GM18870 (cell line): ENCODE data around the gene DEDD.
A peak's percentile ranks its signal among the peaks of the same experiment; 100 is the strongest.

Experiments used
- ATAC-seq: cut with Tn5 transposase; IDR thresholded peaks from one replicate; pipeline ENCODE4 v1.9.1; 2021; ENCODE audit warnings: moderate library complexity; ENCODE audit not compliant: unreplicated experiment

Gene DEDD, protein sequence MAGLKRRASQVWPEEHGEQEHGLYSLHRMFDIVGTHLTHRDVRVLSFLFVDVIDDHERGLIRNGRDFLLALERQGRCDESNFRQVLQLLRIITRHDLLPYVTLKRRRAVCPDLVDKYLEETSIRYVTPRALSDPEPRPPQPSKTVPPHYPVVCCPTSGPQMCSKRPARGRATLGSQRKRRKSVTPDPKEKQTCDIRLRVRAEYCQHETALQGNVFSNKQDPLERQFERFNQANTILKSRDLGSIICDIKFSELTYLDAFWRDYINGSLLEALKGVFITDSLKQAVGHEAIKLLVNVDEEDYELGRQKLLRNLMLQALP

DNA sequence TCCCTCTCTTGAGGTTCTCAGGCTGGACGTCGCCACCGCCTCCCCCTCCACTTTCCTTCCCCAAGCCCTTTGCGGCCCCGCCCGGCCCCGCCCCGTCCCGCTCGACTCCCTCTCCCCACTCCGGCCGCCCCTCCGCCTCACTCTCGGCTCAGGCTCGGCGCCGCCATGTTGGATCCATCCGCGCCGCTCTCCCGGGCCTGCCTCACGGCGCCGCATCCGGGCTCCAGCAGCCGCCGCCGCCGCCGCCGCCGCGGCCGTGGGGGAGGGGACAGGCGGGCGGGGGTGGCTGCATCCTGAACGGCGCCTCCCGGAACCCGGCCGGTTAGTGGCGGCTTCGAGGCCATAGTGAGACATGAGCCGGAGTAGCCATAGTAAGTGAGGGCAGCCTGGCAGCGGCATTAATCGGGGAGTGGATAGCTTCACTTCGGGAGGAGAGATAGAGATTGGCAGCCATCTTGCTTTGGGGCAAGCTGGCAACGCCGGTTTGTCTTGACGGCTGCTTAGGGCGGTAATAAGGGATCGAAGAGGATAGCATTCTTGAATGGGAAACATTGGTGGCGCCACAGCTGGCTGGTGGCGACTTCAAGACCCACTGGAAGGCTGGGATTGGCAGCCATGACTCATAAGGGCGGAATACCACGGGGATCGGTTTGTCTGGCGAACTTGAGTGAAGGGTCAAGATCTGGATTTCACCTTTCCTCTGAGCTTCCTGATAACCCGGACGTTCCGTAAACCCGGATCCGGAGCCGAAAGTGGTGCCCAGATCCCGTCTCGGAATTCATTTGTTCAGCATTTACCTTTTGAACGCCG is at the start of gene DEDD:
TSS of gene DEDD (minus strand) at position 258 of the 810 bp plus-strand sequence. CDS start 8,205 bp downstream, outside the sequence.
- peak; percentile 93 for ATAC-seq

DNA sequence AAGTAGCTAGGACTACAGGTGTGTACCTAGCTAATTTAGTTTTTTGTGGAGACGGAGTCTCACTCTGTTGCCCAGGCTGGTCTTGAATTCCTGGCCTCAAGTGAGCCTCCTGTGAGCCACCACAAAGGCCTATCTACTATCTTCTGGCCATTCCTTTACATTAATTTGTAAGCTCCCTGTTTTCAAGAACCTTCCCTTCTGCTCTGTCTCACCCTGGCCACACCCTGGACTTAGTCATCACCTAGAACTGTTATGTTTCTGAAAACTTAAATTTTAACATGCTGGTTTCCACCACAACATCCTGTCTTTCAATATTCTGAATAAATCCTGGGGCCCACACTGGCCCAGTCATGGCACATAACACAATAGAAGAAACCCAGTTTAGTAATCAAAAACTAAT is 49.7 kb upstream of the DEDD start:
- peak; percentile 45 for ATAC-seq

DNA sequence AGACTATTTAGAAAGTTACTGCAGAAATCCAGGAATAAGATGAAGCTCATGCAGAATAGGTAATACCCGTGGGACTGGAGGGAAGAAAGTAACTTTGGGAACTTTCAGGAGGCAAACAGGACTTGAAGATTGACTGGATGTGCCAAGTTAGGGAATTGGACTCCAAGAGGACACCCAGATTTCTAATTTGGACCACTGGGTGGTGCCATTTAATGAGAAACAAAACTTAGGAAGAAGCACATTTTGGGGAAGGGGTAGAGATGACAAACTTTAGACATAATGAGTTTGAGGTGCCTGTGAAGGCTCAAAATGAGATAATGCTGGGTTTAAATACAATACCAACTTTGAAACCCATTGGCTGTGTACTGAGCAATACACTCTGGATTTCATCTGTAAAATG is 48.2 kb upstream of the DEDD start:
- no peak for ATAC-seq

DNA sequence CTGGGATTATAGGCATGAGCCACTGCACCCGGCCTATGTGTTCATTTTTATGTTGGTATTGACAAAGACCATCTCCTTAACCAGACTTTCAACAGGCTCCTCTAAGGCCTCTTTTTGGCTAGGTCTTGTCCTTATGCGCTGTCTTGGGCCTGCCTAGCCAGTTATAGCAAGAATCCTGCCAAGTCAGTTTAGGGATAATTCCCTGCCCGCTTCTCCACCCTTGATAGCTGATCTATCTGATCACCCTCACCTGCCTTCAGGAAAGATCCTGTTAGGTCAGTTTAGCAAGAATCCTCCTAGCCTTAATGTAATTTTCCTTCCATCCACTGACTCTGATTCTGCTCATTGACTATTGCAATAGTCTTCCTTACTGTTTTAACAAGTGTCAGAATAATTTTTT is 47.2 kb upstream of the DEDD start:
- no peak for ATAC-seq

DNA sequence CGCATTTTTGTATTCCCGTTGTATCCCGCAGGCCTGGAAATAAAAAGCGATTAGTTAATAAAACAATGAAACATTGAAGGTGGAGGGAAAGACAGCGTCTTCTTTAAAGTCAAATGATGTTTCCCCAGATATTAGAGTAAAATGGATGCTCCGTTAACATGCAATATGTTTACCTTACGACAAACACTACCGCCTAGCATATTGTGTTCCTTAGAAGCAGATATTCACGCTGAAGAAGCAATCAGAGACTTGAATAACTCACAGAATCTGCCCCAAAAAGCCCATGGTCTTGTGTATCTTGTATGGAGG is 45.4 kb upstream of the DEDD start:
- ATAC-seq = no peak

DNA sequence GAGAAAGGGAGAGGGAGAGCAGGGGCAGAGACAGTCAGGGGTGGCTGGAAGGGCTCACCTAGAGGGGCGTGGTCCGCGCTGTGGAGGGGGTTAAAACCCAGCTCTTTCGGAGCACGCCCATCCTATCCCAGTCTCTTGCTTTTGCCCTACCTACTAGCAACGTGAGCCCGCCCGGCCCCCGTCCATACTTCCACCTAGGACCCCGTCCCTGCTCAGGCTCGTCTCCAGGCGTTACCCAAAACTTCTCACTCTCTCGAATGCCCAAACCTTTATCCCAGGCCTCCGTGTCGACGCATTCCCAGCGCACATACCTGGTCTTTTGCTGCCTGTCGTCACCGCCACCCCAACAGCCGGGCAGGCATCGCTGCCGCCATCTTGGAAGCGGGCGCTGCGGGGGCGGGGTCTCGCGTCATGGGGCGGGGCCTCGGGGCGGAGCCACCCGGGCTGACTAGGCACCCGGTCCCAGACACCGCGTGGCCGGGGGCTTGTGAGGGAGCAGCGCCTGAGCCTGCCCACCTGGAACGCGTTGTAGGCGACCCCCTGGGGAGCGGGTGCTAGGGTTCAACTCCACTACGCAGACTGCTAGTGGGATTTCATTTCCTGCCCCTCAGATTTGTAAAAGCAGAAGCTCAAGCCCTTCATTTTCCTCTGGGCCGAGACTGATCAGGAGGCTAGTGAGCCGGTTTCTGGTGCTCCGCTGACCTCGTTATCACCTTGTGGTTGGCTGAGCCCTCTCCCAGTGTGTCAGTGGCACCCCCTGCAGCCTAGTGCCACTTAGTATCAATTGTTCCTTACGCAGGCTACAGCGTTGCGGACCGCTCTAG is 44.9 kb upstream of the DEDD start, which contains the start of gene B4GALT3:
TSS of gene B4GALT3 (minus strand) at position 396 of the 824 bp plus-strand sequence. CDS start 1,447 bp downstream, outside the sequence.
- peak; percentile 56 for ATAC-seq

DNA sequence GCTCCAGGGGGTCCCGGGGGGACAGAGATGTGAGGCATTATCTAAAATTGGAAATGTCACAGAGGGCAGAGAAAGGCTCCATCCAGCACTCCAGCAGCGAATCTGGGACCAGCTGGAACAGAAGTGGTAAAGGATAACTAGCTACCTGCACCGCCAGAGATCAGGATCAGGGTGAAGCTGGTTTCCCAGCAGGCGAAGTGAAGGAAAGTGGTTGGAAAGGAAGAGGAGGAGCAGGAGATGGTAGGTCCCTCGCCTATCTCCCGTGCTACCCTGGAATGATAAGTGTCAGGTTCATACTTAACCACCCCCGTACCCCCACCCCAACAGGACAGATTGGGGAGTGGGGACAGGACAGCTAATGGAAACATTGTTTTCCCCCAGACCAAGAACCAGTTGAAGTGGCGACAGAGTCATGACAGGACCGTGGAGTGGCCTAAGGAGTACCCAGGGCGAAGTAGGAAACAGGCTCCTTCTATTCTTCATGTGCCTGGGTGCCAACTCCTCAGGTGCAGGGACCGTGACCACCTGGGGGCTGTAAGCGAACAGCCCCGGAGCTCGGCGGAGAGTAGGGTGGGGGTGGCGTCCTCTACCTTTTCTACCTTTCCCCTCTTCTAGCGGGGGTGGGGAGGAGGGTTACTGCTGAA is 44.1 kb upstream of the DEDD start:
- ATAC-seq = no peak

DNA sequence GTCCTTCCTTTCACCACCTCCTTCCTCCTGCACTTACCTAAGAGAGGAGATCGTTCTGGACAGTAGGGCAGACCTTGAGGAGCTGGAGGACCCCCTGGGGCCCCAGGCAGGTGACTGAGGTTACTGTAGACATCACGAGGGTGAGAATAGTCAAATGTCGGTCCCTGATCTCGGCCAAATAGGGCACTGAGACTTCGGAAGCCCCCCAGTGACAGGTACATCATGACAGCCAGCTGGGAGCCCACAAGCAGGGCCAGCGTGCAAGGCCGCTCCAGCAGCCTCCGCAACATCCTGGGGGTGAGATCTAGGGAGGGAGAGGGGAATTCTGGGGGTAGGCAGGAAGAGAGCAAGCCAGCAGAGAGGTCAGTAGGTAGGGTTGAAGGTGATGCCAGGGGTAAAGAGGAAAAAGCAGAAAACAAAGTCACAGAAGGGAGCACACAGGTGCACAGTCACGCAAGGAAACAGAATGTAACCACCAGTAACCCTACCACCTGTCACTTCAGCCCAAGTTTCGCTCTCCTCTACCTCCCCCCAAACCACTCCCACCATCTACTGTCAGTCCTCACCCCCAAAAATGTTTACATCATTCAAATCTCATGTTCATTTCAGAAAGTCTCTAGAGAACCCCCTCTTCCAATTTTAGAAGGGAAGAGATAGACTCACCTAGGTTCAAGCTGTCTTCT is 43.4 kb upstream of the DEDD start:
- ATAC-seq = no peak

DNA sequence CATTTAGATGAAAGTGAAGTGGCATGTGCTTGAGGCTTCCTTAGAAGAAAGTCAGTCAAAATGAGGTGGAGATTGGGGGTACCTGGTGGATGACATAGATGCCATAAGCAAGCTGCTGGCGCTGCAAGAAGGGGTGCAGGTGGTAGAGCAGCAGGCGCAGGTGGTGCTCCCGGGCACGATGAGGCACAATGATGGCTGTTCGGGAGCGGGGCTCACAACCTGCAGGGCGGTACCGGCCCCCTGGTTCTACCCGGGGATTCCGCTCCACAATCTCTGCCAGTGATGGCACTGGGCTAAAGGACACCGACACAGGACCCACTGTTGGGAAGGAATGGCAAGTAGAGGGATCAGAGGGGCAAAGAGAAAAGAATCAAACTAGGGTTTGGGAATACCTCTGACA is 42.4 kb upstream of the DEDD start:
- ATAC-seq = no peak

DNA sequence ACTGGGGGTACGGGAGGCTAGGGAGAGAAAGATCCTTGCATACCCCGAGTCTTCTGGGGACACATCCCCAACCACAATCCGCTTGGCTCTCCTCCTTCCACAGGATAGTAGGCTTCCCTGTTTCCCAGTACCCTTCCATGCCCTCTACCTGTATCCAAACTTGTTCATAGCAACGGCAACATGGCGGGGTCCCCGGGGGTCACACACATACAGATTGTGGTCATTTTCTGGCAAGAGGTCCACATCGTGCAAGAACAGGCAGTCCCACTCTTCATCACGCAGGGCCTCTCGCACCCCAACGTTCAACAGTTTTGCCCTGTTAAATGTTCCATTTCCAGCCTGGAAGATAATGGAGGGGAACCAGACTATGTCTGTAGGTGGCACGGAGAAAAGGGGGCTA is 41.2 kb upstream of the DEDD start:
- ATAC-seq = no peak

DNA sequence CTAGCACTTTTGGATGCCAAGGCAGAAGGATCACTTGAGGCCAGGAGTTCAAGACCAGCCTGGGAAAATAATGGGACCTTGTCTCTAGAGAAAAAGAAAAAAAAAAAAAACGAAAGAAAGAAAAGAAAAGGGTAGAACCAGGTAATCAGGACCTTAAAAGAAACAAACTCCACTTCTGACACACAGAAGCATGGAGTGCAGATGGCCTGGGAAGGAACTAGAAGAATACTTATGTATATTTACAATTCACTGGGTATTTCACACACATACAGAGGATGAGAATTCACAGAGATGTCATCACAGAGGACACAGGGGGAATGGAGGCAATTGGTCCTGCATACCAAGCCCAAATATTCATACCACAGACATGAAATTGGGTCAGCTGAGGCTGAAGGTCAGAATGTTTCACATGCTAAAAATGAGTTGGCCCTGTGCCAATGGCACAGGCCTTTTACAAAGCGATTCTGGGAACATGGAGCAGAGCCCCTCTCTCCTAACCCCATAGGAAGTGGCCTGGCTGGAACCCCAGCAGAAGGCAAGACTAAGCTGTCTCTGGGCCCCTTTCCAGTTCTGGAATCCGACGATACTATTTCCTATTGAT is 40.4 kb upstream of the DEDD start:
- no peak for ATAC-seq

DNA sequence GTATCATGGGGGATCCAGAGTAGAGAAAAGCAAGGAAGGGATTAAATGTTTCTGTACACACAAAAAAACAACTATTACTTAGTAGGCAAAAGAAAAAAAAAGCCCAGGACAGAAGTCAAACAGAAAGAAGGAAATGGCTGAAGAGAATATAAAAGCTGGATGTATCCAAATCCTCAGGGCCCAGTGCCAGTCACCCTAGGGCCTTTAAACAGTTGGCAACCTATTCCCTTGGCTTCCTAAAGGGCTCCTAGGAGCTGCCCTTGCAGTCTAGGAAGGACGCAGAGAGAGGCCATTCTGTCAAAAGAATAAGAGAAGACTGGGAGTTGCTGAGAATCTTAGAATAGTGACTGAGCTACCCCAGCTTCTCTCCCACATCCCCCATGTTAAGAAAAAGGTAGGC is 39.9 kb upstream of the DEDD start:
- ATAC-seq = no peak

DNA sequence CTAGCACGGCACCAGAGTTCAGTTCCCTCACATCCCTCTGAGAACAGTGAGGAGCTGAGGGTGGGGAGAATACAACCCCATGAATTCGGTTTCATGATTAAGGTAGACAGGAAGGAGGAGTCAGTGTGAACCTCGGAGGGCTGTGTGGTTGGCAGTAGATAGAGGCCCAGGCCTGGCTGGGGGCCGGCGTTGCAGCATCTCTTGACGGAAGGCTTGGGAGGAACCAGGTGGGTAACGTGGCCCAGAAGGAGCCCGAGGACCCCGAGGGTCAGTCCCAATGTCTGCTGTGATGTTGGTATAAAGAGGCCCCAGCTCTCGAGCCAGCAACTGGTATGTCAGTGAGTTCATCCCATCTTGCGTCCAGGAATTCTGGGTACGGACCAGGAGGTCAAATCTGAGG is 39.2 kb upstream of the DEDD start:
- ATAC-seq = no peak

DNA sequence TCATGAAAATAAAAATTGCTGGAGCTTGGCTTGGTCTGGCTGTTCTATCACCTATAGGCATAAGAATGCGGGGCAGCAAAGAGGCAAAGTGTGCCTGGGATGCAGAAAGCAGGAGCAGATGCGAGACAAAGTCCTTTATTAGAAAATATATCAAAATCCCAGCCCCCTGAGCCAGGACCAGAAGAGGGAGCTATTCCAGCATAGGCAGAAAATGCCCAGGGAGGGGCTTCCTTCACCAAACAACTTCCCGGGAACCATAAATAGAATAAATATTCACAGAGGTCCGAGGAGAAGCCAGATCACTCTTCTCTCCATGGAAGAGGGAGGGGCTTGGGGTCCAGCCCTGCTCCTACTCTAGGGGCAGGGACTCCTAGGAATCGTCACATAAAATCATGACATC is 38.7 kb upstream of the DEDD start:
- no peak for ATAC-seq

DNA sequence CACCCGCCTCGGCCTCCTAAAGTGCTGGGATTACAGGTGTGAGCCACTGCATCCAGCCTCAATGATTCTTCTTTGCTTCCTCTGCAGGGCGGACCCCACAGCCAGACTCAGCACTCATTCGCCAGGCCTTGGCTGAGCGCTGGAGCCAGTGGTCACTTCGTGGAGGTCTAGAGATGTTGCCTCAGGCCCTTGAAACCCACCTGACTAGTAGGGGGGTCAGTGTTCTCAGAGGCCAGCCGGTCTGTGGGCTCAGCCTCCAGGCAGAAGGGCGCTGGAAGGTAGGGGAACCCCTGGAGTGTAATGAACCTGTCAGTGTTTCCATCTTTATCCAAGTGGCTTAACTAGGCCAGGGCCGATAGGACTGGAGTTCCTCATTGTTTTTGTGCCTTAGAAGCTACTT is 36.4 kb upstream of the DEDD start:
- ATAC-seq = no peak

DNA sequence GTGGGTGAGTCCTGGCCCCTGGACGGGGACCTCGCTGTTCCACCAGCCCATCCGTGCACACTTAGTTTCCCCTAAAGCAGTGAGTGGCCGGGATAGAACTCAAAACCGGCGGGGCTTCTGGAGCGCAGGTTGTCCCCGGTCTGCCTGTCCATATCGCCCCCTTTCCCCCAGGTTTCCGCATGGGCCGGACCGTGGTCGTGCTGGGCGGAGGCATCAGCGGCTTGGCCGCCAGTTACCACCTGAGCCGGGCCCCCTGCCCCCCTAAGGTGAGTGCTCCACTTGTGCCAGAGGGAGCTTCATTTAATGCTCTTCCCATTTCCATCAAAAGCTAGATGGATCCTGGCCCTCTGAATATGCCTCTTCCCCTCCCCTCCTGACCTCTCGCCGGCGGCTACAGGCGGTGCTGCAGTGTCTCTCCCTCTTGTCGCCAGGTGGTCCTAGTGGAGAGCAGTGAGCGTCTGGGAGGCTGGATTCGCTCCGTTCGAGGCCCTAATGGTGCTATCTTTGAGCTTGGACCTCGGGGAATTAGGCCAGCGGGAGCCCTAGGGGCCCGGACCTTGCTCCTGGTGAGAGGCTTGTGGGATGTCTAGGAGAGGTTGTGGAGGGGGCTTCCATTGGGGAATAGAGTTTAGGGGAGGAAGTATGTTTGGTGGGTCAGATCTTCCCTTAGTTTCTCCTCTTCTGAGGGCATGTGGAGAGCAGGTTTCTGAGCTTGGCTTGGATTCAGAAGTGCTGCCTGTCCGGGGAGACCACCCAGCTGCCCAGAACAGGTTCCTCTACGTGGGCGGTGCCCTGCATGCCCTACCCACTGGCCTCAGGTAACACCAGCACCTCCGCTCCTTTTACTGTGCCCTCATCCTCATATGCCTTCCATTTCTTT is 34.4 kb upstream of the DEDD start:
- ATAC-seq = no peak

DNA sequence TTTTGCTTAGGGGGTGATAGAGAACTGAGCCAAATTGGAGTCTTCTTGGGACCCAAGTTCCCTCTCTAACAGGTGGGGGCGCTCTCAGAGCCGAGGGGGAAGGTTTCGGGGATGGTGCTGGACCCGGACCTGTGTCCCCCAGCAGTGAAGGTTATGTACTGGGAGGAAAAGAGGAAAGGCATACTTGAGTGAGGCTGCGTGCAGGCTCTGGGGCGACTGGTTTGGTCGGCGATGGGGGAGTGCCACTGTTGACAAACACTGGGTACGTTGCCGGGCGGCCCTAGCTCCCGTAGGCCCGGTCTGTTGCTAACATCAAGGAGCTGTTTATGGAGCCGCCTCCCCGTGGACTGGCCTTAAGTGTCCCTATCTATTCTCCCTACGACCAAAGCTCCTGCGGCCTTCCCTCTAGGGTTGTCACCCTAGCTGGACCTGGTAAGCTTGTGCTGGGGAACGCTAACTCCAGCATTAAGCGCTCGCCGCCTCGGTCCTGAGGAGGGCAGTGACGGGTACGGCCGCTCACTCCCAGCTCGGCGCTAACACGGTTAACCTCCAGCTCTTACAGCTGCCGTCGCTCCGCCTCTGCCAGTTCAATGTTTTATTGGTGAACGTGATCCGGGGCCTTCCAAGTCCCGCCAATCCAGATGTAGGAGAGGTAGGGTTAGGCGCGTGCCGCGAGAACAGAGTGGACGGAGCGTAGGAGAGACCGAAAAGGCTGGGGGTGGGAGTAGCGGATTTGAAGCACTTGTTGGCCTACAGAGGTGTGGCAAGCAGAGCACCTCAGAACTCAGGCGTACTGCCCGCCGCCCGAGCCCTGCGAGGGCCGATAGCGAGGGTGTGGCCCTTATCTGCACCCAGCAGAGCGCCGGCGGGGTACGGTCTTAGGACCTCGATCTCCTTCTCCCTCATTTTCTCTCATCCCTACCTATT is 33.5 kb upstream of the DEDD start, which contains the start of gene PPOX:
TSS of gene PPOX (plus strand) at position 685 of the 927 bp plus-strand sequence. CDS start 422 bp downstream, outside the sequence.
- peak; percentile 90 for ATAC-seq
